ENCODE data around the gene BNIP3.
"Not testable (repeated sequence)": the region's sequence is repeated elsewhere in the genome, so short reads cannot be mapped to it uniquely, and the experiment has no call there.

The BNIP3 gene

GRCh38 chr10:131919461-131919860 lies 62.3 kb downstream of the BNIP3 start:
- not testable (repeated sequence) for H3K9me3 Mint-ChIP-seq; H3K4me3 Mint-ChIP-seq; H3K27me3 Mint-ChIP-seq (ENCODE audit: low read depth); H3K27ac Mint-ChIP-seq; H3K4me1 Mint-ChIP-seq (ENCODE audit: low read depth)
- H3K36me3 Mint-ChIP-seq (ENCODE audit: low read depth), result peaks cover 27% of the 10 kb centered on the region
- DNase-seq (ENCODE audit: low spot score), result peak; percentile 32
